ENCODE measurements around the gene PKIB.
"Not testable (repeated sequence)": the region's sequence is repeated elsewhere in the genome, so short reads cannot be mapped to it uniquely, and the experiment has no call there.

The PKIB gene

GRCh38 chr6:122609881-122610689, at the start of gene PKIB:
Gene PKIB (plus strand): TSS chr6:122610405. CDS start chr6:122717795, 107,390 bp downstream.
- peak; percentile 30 to 33 for DNase-seq (ENCODE audit: low read depth in 2 of 2)

DNA sequence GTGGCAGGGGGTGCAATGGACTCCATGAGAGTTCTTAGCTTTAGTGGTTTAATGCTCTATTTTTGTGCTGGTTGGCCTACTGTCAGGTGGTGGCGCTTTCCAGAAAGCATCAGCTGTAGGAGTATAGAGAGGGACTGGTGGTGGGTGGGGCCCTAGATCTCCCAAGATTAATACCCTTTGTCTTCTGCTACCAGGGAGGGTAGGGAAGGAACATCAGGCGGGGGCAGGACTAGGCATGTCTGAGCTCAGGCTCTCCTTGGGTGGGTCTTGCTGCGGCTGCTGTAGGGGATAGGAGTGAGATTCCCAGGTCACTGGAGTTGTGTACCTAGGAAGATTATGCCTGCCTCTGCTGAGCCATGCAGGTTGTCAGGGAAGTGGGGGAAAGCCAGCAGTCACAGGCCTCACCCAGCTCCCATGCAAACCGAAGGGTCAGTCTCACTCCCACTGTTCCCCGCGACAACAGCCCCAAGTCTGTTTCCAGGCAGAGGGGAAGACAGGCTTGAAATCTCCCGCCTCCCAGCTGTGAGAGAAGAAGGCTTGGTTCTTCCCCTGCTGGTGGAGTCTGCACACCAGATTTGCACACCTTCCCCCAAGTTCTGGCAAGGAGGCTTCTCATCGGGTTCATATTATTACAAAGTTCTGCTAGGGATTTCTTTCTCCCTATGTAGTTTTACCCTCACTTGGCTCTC, 46.7 kb upstream of the PKIB start:
- DNase-seq (ENCODE audit: low read depth in 2 of 2): no peak

DNA sequence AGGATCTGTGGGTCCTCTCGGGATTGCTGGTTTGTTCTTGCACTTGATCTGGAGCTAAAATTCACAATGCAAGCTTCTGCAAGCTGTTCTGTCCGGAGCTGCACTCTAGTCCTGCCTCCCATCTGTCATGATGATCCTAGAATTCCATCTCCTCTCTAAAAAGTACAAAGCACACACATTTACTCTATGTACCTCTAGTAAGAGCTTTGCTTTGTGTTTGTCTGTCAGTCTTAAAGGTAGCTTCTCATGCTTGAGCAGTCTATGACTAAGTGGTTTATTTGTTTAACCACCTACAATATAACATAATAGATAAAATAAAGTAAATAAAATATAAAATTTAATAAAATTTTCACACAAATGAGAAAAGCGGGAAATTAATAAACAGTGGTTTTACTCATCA, 46.0 kb upstream of the PKIB start:
- no peak for DNase-seq (ENCODE audit: low read depth in 2 of 2)

GRCh38 chr6:122565708-122566107, 44.5 kb upstream of the PKIB start:
- no peak for DNase-seq (ENCODE audit: low read depth in 2 of 2)

DNA sequence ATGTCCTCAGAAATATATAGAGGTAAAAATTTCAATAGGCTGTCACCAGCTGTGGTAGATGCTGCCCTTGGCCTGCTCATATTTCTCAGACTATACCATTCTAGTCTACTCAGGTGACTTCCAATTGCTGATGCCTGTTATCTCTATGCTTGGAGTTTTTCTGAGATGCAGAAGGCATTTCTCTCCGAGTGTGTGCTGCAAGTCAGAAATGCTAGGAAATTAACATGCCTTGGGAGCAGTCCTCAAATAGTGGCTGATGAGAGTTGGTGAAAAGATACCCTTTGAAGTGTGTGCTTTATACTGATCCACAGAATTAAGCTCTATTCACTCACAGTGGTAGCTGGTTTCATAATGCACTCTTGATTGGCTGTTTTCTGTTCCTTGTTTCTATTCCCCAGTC, 43.2 kb upstream of the PKIB start:
- no peak for DNase-seq (ENCODE audit: low read depth in 2 of 2)

GRCh38 chr6:122568350-122568749, 41.9 kb upstream of the PKIB start:
- DNase-seq (ENCODE audit: low read depth in 2 of 2): no peak

GRCh38 chr6:122568797-122569221, 41.4 kb upstream of the PKIB start:
- no peak for DNase-seq (ENCODE audit: low read depth in 2 of 2)

GRCh38 chr6:122569230-122569771, 40.9 kb upstream of the PKIB start:
- DNase-seq (ENCODE audit: low read depth in 2 of 2): no peak

DNA sequence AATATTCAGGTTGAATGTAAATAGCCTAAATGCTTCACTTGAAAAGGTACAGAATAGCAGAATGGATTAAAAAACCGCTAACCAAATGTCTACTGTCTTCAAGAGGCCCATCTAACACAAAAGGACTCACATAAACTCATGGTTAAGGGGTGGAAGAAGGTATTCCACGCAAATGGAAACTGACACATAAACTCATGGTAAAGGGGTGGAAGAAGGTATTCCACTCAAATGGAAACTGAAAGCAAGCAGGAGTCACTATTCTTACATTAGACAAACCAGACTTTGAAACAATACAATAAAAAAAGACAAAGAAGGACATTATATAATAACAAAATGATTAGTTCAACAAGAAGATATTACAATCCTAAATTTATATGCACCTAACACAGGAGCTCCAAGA, 38.3 kb upstream of the PKIB start:
- DNase-seq (ENCODE audit: low read depth in 2 of 2): no peak

- no peak for DNase-seq (ENCODE audit: low read depth in 2 of 2)
Measured at GRCh38 chr6:122576888-122577287, 33.3 kb upstream of the PKIB start.

GRCh38 chr6:122578961-122579360, 31.2 kb upstream of the PKIB start:
- DNase-seq (ENCODE audit: low read depth in 2 of 2): no peak

- DNase-seq (ENCODE audit: low read depth in 2 of 2): no peak
Measured at GRCh38 chr6:122580737-122581136, 29.5 kb upstream of the PKIB start.

DNA sequence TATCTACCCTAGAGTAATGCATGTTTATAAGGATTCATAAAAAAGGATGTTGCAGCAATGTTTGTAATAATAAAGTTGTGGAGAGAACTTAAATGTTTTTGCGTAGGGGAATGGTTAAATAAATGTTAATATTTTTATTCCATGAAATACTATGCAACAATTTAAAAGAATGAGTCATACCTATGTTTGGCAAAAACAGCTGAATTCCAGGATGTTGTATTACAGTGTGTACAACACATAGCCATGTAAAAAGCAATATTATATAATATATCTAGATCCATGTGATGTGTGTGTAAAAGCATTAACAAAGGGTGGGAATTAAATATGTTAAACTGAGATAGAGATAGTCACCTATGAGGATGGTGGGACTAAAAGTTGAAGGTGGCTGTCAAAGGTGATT, 21.1 kb upstream of the PKIB start:
- DNase-seq (ENCODE audit: low read depth in 2 of 2): no peak

DNA sequence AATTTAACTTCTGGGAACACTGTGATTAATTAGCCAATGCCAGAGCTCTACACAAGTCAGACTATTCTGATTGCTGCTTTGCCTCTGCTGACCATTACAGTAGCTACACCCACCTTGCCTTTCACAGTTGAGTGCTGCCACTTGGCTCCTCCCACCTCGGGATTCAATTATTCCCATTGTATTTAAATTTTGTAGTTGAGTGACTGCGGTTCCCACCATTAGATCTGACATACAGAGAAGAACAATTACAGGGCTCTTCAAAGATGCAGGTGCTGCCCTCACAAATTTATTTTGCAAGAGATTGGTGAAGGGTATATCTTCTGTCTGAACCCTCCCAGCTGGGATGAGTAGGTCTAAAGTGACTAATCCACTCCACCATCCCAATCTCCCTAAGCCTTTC, 11.9 kb upstream of the PKIB start:
- not testable (repeated sequence) for DNase-seq (ENCODE audit: low read depth in 2 of 2)

GRCh38 chr6:122604676-122605075, 5.5 kb upstream of the PKIB start:
- no peak for DNase-seq (ENCODE audit: low read depth in 2 of 2)

DNA sequence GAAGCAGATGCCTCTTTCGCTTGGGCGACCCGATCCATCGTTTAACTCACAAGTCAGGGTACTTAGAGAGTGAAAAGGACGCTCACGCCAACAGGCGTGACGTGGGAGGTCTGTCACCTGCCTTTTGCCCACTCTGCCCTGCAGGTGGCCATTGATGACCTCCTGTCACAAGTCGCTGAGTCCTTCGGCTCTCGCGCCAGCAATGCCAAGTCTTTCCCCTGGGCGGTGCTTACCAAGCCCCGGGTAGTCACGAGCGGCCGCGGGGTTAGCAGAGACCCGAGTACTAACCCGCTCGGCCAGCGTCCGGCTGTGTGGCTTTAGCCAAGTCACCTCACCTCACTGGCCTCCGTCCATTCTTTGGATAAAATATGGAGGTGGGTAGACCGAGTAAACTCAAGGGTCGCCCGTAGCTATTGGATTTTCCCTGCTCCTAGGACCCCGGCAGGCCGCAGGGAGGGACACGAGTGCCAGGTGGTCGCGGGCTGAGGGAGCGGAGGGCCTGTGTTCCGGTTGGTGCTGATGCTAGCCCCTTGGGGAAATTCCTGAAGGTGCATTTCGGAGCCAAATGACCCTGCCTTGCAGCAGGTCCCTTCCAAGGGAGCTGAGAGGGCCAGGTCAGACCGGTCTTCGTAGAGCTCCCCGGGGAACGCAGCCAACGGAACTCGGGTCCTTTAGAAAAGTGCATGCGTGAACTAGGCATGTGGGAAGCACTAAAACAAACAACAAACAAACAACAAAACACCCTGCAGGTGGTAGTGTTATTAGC, 668 bp downstream of the PKIB start:
- no peak for DNase-seq (ENCODE audit: low read depth in 2 of 2)

- no peak for DNase-seq (ENCODE audit: low read depth in 2 of 2)
Measured at GRCh38 chr6:122612838-122613237, 2.6 kb downstream of the PKIB start.

GRCh38 chr6:122614303-122614702, 4.1 kb downstream of the PKIB start:
- no peak for DNase-seq (ENCODE audit: low read depth in 2 of 2)

- DNase-seq (ENCODE audit: low read depth in 2 of 2): no peak
Measured at GRCh38 chr6:122615409-122615808, 5.2 kb downstream of the PKIB start.

DNA sequence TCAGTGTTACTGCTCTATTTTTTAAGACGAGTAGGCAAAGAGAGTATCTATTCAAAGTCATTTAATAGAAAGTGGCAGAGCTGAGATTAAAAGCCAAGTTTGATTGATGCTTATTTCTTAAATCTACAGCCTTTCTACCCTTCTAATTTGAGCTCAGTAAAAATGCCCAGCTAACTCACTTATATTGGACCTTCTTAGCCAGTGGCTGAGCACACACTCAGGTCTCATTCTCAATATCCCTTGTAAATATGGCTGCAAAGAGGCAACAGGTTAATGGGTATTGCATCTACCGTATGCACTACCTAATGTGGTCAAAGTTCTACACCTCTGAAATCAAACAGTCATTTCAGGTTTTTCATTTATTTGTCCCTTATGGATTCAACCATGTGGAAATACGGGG, 6.7 kb downstream of the PKIB start:
- DNase-seq (ENCODE audit: low read depth in 2 of 2): no peak

DNA sequence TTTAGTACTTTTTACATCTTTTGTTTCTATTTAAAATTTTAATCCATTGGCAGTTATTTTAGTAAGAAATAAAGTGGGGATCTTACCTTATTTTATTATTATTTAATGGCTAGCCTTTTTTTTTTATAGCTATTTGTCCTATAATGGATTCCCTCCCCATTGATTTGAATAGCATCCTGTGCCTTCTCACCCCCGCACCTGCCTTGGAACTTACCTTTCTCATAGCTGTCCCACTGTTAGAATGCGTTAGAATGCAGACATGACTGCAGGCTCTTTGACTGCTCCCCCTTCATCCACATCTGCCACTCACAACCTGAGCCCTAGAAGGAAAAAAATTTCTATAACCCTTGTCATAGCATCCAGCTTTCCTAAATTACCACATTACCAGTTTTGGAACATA, 9.1 kb downstream of the PKIB start:
- no peak for DNase-seq (ENCODE audit: low read depth in 2 of 2)

DNA sequence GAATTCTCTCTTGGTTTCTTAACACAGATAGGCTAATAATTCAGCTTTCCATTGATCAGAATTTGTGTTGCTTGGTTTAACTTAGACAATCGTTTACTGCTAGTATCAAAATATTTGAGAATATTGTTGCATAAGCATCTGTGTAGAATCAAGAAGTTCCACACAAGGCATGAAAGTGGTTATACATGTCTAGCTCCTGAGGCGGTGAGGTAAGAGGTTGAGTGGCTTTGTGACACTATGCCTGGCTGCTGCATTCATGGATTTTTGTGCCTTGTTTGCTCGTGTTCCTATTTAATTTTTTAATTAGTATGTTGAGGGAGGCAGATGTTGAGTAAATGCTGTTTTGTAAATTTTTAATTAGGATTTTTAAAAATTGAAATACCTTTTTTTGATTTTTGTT, 10.2 kb downstream of the PKIB start:
- DNase-seq (ENCODE audit: low read depth in 2 of 2): no peak
